BE2C (cell line): ENCODE measurements around the gene MFSD6.
"Not testable (repeated sequence)": the region's sequence is repeated elsewhere in the genome, so short reads cannot be mapped to it uniquely, and the experiment has no call there.

Experiments used
- DNase-seq: peaks from one replicate; pipeline ENCODE4 v3.0.0-alpha.2; 2020
- H3K27me3 ChIP-seq: fragments of 250-450 bp; sonication (Bioruptor Pico); 2 replicates; pipeline ENCODE4 v1.5.1; 2020; ENCODE audit warnings: mild to moderate bottlenecking
- H3K36me3 ChIP-seq: fragments of 250-450 bp; sonication (Bioruptor Pico); 2 replicates; pipeline ENCODE4 v1.5.1; 2020; ENCODE audit warnings: mild to moderate bottlenecking
- H3K4me1 ChIP-seq: fragments of 250-450 bp; sonication (Bioruptor Pico); 2 replicates; pipeline ENCODE4 v1.5.1; 2020
- H3K4me3 ChIP-seq: 2 replicates; pipeline ENCODE4 v1.5.1; 2011; ENCODE audit warnings: low read depth, low read length
- H3K9me3 ChIP-seq: fragments of 250-450 bp; sonication (Bioruptor Pico); 2 replicates; pipeline ENCODE4 v1.5.1; 2020
- CTCF ChIP-seq: IDR thresholded peaks from 2 replicates; pipeline ENCODE4 v1.5.1; 2012; ENCODE audit warnings: mild to moderate bottlenecking, low read depth, low read length

MFSD6 gene

DNA sequence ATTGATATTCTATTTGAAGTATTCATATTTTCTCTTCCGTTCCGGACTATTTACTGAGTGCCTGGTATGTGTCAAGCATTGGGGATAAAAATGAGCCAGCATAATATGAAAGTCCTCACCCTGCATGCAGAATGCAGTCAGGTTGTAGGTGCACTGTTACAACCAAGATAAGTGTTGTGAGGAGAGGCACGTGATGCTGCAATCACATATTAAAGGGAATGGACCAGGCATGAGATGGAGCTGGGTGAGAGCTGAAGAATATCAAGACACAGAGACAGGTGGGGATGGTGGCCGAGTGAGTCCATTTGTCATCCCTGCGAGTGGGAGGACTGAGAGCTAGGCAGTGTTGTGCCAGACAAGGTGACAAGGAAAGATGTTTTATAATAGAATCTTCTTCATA is 52.3 kb downstream of the MFSD6 start:
- peaks cover 3% of the 10 kb centered on the region; the same call in 1 of the 2 replicates for H3K4me1 ChIP-seq
- no peak for TF ChIP-seq CTCF
- H3K4me3 ChIP-seq = no peak overlapping the region
- no peaks in the 10 kb centered on the region for H3K36me3 ChIP-seq
- DNase-seq = no peak
- no peaks in the 10 kb centered on the region for H3K27me3 ChIP-seq
- no peaks in the 10 kb centered on the region for H3K9me3 ChIP-seq

DNA sequence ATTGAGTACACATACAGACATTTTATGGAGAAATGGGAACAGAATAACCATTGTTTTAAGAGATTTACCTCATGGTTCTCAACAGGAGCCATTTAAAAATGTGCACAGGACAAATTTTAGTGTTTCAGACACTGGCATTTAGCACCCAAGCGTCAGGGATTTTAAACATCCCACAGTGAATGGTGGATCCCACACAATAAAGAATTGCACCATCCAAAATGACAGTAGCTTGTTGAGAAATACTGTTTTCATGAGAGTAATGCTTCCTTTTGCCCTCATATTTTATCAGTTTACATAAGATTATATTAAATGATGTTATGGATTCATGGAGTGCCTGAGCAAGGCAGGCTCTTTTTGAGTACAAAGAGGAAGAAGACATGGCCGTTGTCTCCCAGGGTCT is 54.0 kb downstream of the MFSD6 start:
- Histone ChIP-seq H3K4me1 (peaks cover 13% of the 10 kb centered on the region), H3K27me3 (no peaks in the 10 kb centered on the region), H3K36me3 (no peaks in the 10 kb centered on the region), H3K9me3 (no peaks in the 10 kb centered on the region), H3K4me3 (no peak overlapping the region)
- no peak for DNase-seq
- TF ChIP-seq CTCF = no peak

- no peaks in the 10 kb centered on the region for H3K9me3 ChIP-seq
- no peaks in the 10 kb centered on the region for H3K27me3 ChIP-seq
- no peak overlapping the region for H3K4me3 ChIP-seq
- H3K36me3 ChIP-seq = no peaks in the 10 kb centered on the region
- no peak for DNase-seq
- TF ChIP-seq CTCF = no peak
- H3K4me1 ChIP-seq = peaks cover 13% of the 10 kb centered on the region
These were observed 54.5 kb downstream of the MFSD6 start for GRCh38 chr2:190462611-190463010.

GRCh38 chr2:190465060-190465459 is 56.9 kb downstream of the MFSD6 start:
- no peaks in the 10 kb centered on the region for H3K9me3 ChIP-seq
- H3K36me3 ChIP-seq = no peaks in the 10 kb centered on the region
- H3K4me1 ChIP-seq = peaks cover 21% of the 10 kb centered on the region
- no peak for TF ChIP-seq CTCF
- DNase-seq = no peak
- H3K27me3 ChIP-seq = no peaks in the 10 kb centered on the region
- no peak overlapping the region for H3K4me3 ChIP-seq

DNA sequence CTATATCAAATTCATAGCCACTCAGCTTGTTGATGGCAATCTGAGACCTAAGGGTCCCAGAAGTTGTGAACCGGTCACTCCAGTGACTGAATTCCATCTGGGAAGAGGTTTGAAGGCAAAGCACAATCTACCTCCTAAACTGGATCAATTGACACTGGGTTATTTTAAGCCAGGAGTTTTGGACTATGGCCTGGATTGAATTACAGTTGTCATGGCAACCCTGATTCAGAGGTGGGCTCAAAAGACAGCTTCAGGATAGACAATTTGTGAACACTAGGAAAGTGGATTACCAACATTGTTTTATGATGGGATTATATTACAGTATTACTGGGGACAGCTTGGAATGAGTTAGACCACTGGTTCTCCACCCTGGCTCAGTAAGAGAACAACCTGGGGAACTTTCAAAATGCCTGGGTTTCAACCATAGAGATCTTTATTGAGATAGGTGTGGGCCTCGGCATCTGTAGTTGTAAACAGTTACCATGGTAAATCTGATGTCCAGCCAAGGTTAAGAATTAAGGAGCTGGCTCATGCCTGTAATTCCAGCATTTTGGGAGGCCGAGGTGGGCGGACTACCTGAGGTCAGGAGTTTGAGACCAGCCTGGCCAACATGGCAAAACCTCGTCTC is 58.8 kb downstream of the MFSD6 start:
- Histone ChIP-seq H3K27me3 (no peaks in the 10 kb centered on the region), H3K36me3 (peaks cover 3% of the 10 kb centered on the region; the same call in 1 of the 2 replicates), H3K4me3 (no peak overlapping the region), H3K9me3 (peaks cover 9% of the 10 kb centered on the region), H3K4me1 (peaks cover 26% of the 10 kb centered on the region)
- DNase-seq = no peak
- TF ChIP-seq CTCF = no peak

DNA sequence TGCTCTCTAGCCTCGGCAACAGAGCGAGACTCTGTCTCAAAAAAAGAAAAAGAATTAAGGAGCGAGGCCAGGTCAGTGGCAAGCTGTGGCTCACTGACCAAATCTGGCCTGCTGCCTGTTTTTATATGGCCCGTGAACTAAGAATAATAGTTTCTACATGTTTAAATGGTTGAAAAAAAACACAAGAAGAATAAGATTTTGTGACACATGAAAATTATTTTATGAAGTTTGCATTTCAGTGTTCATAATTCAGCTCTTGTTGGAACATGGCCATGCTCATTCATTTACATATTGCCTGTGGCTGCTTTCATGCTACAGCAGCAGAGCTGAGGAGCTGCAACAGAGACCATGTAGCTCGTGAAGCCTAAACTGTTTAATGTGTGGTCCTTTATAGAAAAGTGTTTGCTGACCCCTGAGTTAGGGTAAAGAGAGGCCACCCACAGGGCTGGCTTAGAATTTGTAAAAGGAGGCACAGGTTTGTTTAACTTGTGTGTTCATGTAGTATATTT is 59.5 kb downstream of the MFSD6 start:
- H3K4me3 ChIP-seq = no peak overlapping the region
- peaks cover 26% of the 10 kb centered on the region for H3K4me1 ChIP-seq
- H3K9me3 ChIP-seq = peaks cover 9% of the 10 kb centered on the region
- peaks cover 3% of the 10 kb centered on the region; the same call in 1 of the 2 replicates for H3K36me3 ChIP-seq
- H3K27me3 ChIP-seq = no peaks in the 10 kb centered on the region
- TF ChIP-seq CTCF = no peak
- no peak for DNase-seq

DNA sequence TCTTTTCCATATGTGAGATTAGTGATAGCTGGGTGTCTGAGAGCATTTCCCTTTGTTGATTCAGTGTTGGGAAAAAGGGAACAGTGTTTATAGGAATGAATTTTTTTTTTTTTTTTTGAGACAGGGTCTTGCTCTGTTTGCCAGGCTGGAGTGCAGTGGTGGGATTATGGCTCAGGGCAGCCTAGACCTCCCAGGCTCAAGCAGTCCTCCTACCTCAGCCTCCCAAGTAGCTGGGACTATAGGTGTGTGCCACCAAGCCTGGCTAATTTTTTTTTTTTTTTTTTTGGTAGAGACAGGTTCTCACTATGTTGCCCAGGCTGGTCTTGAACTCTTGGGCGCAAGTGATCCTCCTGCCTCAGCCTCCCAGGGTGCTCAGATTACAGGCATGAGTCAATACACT is 60.2 kb downstream of the MFSD6 start:
- H3K4me3 ChIP-seq, H3K27me3 ChIP-seq, DNase-seq, H3K36me3 ChIP-seq, H3K9me3 ChIP-seq: not testable (repeated sequence)
- peaks cover 26% of the 10 kb centered on the region for H3K4me1 ChIP-seq
